ENCODE data around the gene NAA25.
A peak's percentile ranks its signal among the peaks of the same experiment; 100 is the strongest.
"Not testable (repeated sequence)": the region's sequence is repeated elsewhere in the genome, so short reads cannot be mapped to it uniquely, and the experiment has no call there.

The NAA25 gene

GRCh38 chr12:112001576-112001975 is 107.0 kb downstream of the NAA25 start:
- no peak for DNase-seq
- no peaks in the 10 kb centered on the region for H3K9me3 ChIP-seq
- H3K27me3 ChIP-seq = no peaks in the 10 kb centered on the region
- no peaks in the 10 kb centered on the region for H3K4me1 ChIP-seq
- no peaks in the 10 kb centered on the region; the same call in 1 of the 2 replicates for H3K36me3 ChIP-seq
- H3K4me3 ChIP-seq (ENCODE audit: low read depth, low read length) = no peak overlapping the region
- no peak for TF ChIP-seq CTCF (IDR thresholded peaks at IDR 0.05; ENCODE audit: low read depth, low read length)

GRCh38 chr12:112000820-112001219 is 107.8 kb downstream of the NAA25 start:
- DNase-seq = no peak
- TF ChIP-seq CTCF (IDR thresholded peaks at IDR 0.05; ENCODE audit: low read depth, low read length) = no peak
- Histone ChIP-seq H3K27me3 (no peaks in the 10 kb centered on the region), H3K36me3 (no peaks in the 10 kb centered on the region; the same call in 1 of the 2 replicates), H3K4me3 (ENCODE audit: low read depth, low read length) (no peak overlapping the region), H3K9me3 (no peaks in the 10 kb centered on the region), H3K4me1 (no peaks in the 10 kb centered on the region)

GRCh38 chr12:111999129-111999528 is 109.5 kb downstream of the NAA25 start:
- not testable (repeated sequence) for H3K36me3 ChIP-seq; H3K9me3 ChIP-seq; H3K4me3 ChIP-seq (ENCODE audit: low read depth, low read length); DNase-seq; H3K27me3 ChIP-seq; H3K4me1 ChIP-seq

- Histone ChIP-seq H3K9me3 (no peaks in the 10 kb centered on the region), H3K27me3 (no peaks in the 10 kb centered on the region), H3K4me1 (0 out of 2 replicates have a peak, but pooled peaks cover 5% of the 10 kb centered on the region), H3K36me3 (no peaks in the 10 kb centered on the region; the same call in 1 of the 2 replicates), H3K4me3 (ENCODE audit: low read depth, low read length) (no peak overlapping the region)
- no peak for DNase-seq
- no peak for TF ChIP-seq CTCF (IDR thresholded peaks at IDR 0.05; ENCODE audit: low read depth, low read length)
Observed at GRCh38 chr12:111998015-111998414, 110.6 kb downstream of the NAA25 start.

GRCh38 chr12:111997300-111997699 is 111.3 kb downstream of the NAA25 start:
- Histone ChIP-seq H3K4me3 (ENCODE audit: low read depth, low read length) (no peak overlapping the region), H3K9me3 (no peaks in the 10 kb centered on the region), H3K36me3 (no peaks in the 10 kb centered on the region), H3K4me1 (0 out of 2 replicates have a peak, but pooled peaks cover 5% of the 10 kb centered on the region), H3K27me3 (no peaks in the 10 kb centered on the region)
- no peak for DNase-seq
- TF ChIP-seq CTCF (IDR thresholded peaks at IDR 0.05; ENCODE audit: low read depth, low read length) = no peak

GRCh38 chr12:111995782-111996480 is 112.7 kb downstream of the NAA25 start:
- 0 out of 2 replicates have a peak, but pooled peaks cover 5% of the 10 kb centered on the region for H3K4me1 ChIP-seq
- no peaks in the 10 kb centered on the region for H3K36me3 ChIP-seq
- H3K4me3 ChIP-seq (ENCODE audit: low read depth, low read length) = no peak overlapping the region
- DNase-seq = no peak
- TF ChIP-seq CTCF (IDR thresholded peaks at IDR 0.05; ENCODE audit: low read depth, low read length) = no peak
- H3K9me3 ChIP-seq = no peaks in the 10 kb centered on the region
- H3K27me3 ChIP-seq = no peaks in the 10 kb centered on the region

- peak overlapping the region; percentile 24 for H3K4me3 ChIP-seq (ENCODE audit: low read depth, low read length)
- peak; percentile 16 for DNase-seq
- not testable (repeated sequence) for H3K4me1 ChIP-seq
Observed at GRCh38 chr12:111994211-111995111, 114.1 kb downstream of the NAA25 start.

More at GRCh38 chr12:111994211-111995111, 114.1 kb downstream of the NAA25 start:
- H3K36me3 ChIP-seq, H3K27me3 ChIP-seq, H3K9me3 ChIP-seq: not testable (repeated sequence)

Measured in BE2C (cell line).